Measurements from ENCODE around the gene NUBPL. TPM values are rescaled to one million over a fixed set of nuclear protein-coding genes. Genes with fewer than 3 reads are reported as not detected.

The NUBPL gene
- polyA plus RNA-seq, 1 donor (not counting 4 experiments of a cell fraction or from before 2014, with no cell fraction given) = 18.8 TPM

- no peaks in the 10 kb centered on the region for H3K79me2 ChIP-seq (ENCODE audit: control insufficient read depth, insufficient read depth, low read length)
- H3K27ac ChIP-seq (ENCODE audit: control insufficient read depth, insufficient read depth, low read length) = no peak overlapping the region
- TF ChIP-seq CTCF (optimal IDR thresholded peaks at IDR 0.05 in 1 of 3, IDR thresholded peaks at IDR 0.05 in 1 of 3, conservative IDR thresholded peaks at IDR 0.05 in 1 of 3; ENCODE audit: extremely low read depth in 1 of 3, insufficient read depth in 2 of 3, low read length in 3 of 3) (no peak), EZH2 (IDR thresholded peaks at IDR 0.05; ENCODE audit: low read length) (no peak)
- H3K9ac ChIP-seq (ENCODE audit: control insufficient read depth, extremely low read depth, insufficient read depth, low read length) = no peak overlapping the region
- no peak for FAIRE-seq
- no peaks in the 10 kb centered on the region for H3K36me3 ChIP-seq (ENCODE audit: control insufficient read depth in 2 of 2, extremely low read depth in 1 of 2, insufficient read depth in 2 of 2, low read length in 2 of 2)
- H4K20me1 ChIP-seq (ENCODE audit: control insufficient read depth, extremely low read depth, insufficient read depth, low read length) = no peaks in the 10 kb centered on the region
- no peaks in the 10 kb centered on the region for H3K9me1 ChIP-seq (ENCODE audit: control insufficient read depth, extremely low read depth, insufficient read depth, low read length)
- H3K4me1 ChIP-seq (ENCODE audit: control insufficient read depth, extremely low read depth, insufficient read depth, low read length) = no peaks in the 10 kb centered on the region
- H3K9me3 ChIP-seq (ENCODE audit: control insufficient read depth, low read depth, low read length) = no peaks in the 10 kb centered on the region
- dilution Hi-C loops (cut with MboI; ENCODE audit: extremely low pct_ligation_motif_present, low sequenced_read_pairs) = no loop called here
- no peak overlapping the region for H3K4me2 ChIP-seq (ENCODE audit: control insufficient read depth, extremely low read depth, insufficient read depth, low read depth, low read length)
- DNase-seq (ENCODE audit: low read depth, low spot score) = no peak
- no peak overlapping the region for H3K4me3 ChIP-seq (ENCODE audit: control insufficient read depth in 2 of 3, extremely low read depth in 1 of 3, insufficient read depth in 2 of 3, low read depth in 1 of 3, low read length in 3 of 3)
- no peak overlapping the region for H2AFZ ChIP-seq (ENCODE audit: control insufficient read depth, low read length)
- no peaks in the 10 kb centered on the region for H3K27me3 ChIP-seq (ENCODE audit: control insufficient read depth, extremely low read depth, insufficient read depth, low read length)
Observed at GRCh38 chr14:31827325-31827724, 266.1 kb downstream of the NUBPL start.

GRCh38 chr14:31828946-31829868, 268.0 kb downstream of the NUBPL start:
- no peak overlapping the region for H2AFZ ChIP-seq (ENCODE audit: control insufficient read depth, low read length)
- no peaks in the 10 kb centered on the region for H3K9me1 ChIP-seq (ENCODE audit: control insufficient read depth, extremely low read depth, insufficient read depth, low read length)
- H3K4me3 ChIP-seq (ENCODE audit: control insufficient read depth in 2 of 3, extremely low read depth in 1 of 3, insufficient read depth in 2 of 3, low read depth in 1 of 3, low read length in 3 of 3) = no peak overlapping the region
- dilution Hi-C loops (cut with MboI; ENCODE audit: extremely low pct_ligation_motif_present, low sequenced_read_pairs) = no loop called here
- no peak overlapping the region for H3K9ac ChIP-seq (ENCODE audit: control insufficient read depth, extremely low read depth, insufficient read depth, low read length)
- no peak for DNase-seq (ENCODE audit: low read depth, low spot score)
- H3K36me3 ChIP-seq (ENCODE audit: control insufficient read depth in 2 of 2, extremely low read depth in 1 of 2, insufficient read depth in 2 of 2, low read length in 2 of 2) = no peaks in the 10 kb centered on the region
- H3K79me2 ChIP-seq (ENCODE audit: control insufficient read depth, insufficient read depth, low read length) = no peaks in the 10 kb centered on the region
- H3K27ac ChIP-seq (ENCODE audit: control insufficient read depth, insufficient read depth, low read length) = no peak overlapping the region
- no peaks in the 10 kb centered on the region for H3K27me3 ChIP-seq (ENCODE audit: control insufficient read depth, extremely low read depth, insufficient read depth, low read length)
- no peaks in the 10 kb centered on the region for H3K4me1 ChIP-seq (ENCODE audit: control insufficient read depth, extremely low read depth, insufficient read depth, low read length)
- no peak for TF ChIP-seq EZH2 (IDR thresholded peaks at IDR 0.05; ENCODE audit: low read length)
- TF ChIP-seq CTCF (optimal IDR thresholded peaks at IDR 0.05 in 1 of 3, IDR thresholded peaks at IDR 0.05 in 1 of 3, conservative IDR thresholded peaks at IDR 0.05 in 1 of 3; ENCODE audit: extremely low read depth in 1 of 3, insufficient read depth in 2 of 3, low read length in 3 of 3) = no peak
- H4K20me1 ChIP-seq (ENCODE audit: control insufficient read depth, extremely low read depth, insufficient read depth, low read length) = no peaks in the 10 kb centered on the region
- H3K9me3 ChIP-seq (ENCODE audit: control insufficient read depth, low read depth, low read length) = no peaks in the 10 kb centered on the region
- no peak overlapping the region for H3K4me2 ChIP-seq (ENCODE audit: control insufficient read depth, extremely low read depth, insufficient read depth, low read depth, low read length)
- no peak for FAIRE-seq
